SK-N-SH treated with all-trans-retinoic acid at 6 μM for 48 hours (cell line): ENCODE results near the gene RNF175.

Source experiments
- CREB5 ChIP-seq: fragments of 250-450 bp; sonication (Bioruptor Pico); IDR thresholded peaks from 2 replicates; pipeline ENCODE4 v1.5.1; 2020; ENCODE audit warnings: low read depth, mild to moderate bottlenecking, moderate library complexity
- ESRRG ChIP-seq: fragments of 250-450 bp; sonication (Bioruptor Pico); IDR thresholded peaks from 2 replicates; pipeline ENCODE4 v1.6.1; 2021; ENCODE audit warnings: mild to moderate bottlenecking
- OSR1 ChIP-seq: fragments of 250-450 bp; sonication (Bioruptor Pico); IDR thresholded peaks from 2 replicates; pipeline ENCODE4 v1.8.0; 2022; ENCODE audit warnings: moderate library complexity, mild to moderate bottlenecking, inconsistent platforms
- POU6F1 ChIP-seq: fragments of 250-450 bp; sonication (Bioruptor Pico); IDR thresholded peaks from 2 replicates; pipeline ENCODE4 v1.8.0; 2021; ENCODE audit warnings: low read depth, mild to moderate bottlenecking, moderate library complexity, borderline replicate concordance
- RARB ChIP-seq: fragments of 250-450 bp; sonication (Bioruptor Pico); IDR thresholded peaks from 2 replicates; pipeline ENCODE4 v1.8.0; 2021; ENCODE audit warnings: mild to moderate bottlenecking, moderate library complexity
- SNAI2 ChIP-seq: fragments of 250-450 bp; sonication (Bioruptor Pico); IDR thresholded peaks from 2 replicates; pipeline ENCODE4 v1.5.0; 2020; ENCODE audit warnings: mild to moderate bottlenecking, moderate library complexity
- TCF4 ChIP-seq: fragments of 250-450 bp; sonication (Bioruptor Pico); IDR thresholded peaks from 2 replicates; pipeline ENCODE4 v1.8.0; 2021; ENCODE audit warnings: mild to moderate bottlenecking, moderate library complexity, borderline replicate concordance
- TOX ChIP-seq: fragments of 250-450 bp; sonication (Bioruptor Pico); IDR thresholded peaks from 2 replicates; pipeline ENCODE4 v1.8.0; 2021; ENCODE audit warnings: mild to moderate bottlenecking, moderate library complexity, borderline replicate concordance
- TSHZ2 ChIP-seq: fragments of 250-450 bp; sonication (Bioruptor Pico); IDR thresholded peaks from 2 replicates; pipeline ENCODE4 v1.5.0; 2020; ENCODE audit warnings: mild to moderate bottlenecking, moderate library complexity
- ZFP3 ChIP-seq: fragments of 250-450 bp; sonication (Bioruptor Pico); IDR thresholded peaks from 2 replicates; pipeline ENCODE4 v1.5.0; 2020; ENCODE audit warnings: mild to moderate bottlenecking, moderate library complexity
- ZFP30 ChIP-seq: fragments of 450-650 bp; formaldehyde crosslinking; IDR thresholded peaks from 2 replicates; pipeline ENCODE4 v1.5.0; 2022; ENCODE audit warnings: mild to moderate bottlenecking, moderate library complexity
- ZNF565 ChIP-seq: fragments of 450-650 bp; formaldehyde crosslinking; conservative IDR thresholded peaks from 2 replicates; pipeline ENCODE4 v1.5.0; 2020; ENCODE audit warnings: low read depth, mild to moderate bottlenecking, moderate library complexity
- TF ChIP-seq, protein P1 (sequence below): fragments of 250-450 bp; sonication (Bioruptor Pico); IDR thresholded peaks from 2 replicates; pipeline ENCODE4 v1.8.0; 2020; ENCODE audit warnings: mild to moderate bottlenecking, moderate library complexity, borderline replicate concordance
- TF ChIP-seq, protein P2 (sequence below): fragments of 250-450 bp; sonication (Bioruptor Pico); IDR thresholded peaks from 2 replicates; pipeline ENCODE4 v1.5.1; 2021; ENCODE audit warnings: mild to moderate bottlenecking, moderate library complexity

GRCh38 chr4:153748378-153748777 lies 11.4 kb downstream of the RNF175 start:
- TF ChIP-seq CREB5 (CRISPR knock-in tag) (no peak), ZNF565 (no peak), SNAI2 (CRISPR knock-in tag) (no peak), OSR1 (no peak), ZFP3 (CRISPR knock-in tag) (no peak), RARB (CRISPR knock-in tag) (no peak), TCF4 (CRISPR knock-in tag) (no peak), ZFP30 (CRISPR knock-in tag) (no peak), TSHZ2 (no peak), POU6F1 (CRISPR knock-in tag) (no peak), ESRRG (CRISPR knock-in tag) (no peak), TOX (CRISPR knock-in tag) (no peak)
- TF ChIP-seq, protein P1, sequence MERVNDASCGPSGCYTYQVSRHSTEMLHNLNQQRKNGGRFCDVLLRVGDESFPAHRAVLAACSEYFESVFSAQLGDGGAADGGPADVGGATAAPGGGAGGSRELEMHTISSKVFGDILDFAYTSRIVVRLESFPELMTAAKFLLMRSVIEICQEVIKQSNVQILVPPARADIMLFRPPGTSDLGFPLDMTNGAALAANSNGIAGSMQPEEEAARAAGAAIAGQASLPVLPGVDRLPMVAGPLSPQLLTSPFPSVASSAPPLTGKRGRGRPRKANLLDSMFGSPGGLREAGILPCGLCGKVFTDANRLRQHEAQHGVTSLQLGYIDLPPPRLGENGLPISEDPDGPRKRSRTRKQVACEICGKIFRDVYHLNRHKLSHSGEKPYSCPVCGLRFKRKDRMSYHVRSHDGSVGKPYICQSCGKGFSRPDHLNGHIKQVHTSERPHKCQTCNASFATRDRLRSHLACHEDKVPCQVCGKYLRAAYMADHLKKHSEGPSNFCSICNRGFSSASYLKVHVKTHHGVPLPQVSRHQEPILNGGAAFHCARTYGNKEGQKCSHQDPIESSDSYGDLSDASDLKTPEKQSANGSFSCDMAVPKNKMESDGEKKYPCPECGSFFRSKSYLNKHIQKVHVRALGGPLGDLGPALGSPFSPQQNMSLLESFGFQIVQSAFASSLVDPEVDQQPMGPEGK (CRISPR knock-in tag): no peak
- TF ChIP-seq, protein P2, sequence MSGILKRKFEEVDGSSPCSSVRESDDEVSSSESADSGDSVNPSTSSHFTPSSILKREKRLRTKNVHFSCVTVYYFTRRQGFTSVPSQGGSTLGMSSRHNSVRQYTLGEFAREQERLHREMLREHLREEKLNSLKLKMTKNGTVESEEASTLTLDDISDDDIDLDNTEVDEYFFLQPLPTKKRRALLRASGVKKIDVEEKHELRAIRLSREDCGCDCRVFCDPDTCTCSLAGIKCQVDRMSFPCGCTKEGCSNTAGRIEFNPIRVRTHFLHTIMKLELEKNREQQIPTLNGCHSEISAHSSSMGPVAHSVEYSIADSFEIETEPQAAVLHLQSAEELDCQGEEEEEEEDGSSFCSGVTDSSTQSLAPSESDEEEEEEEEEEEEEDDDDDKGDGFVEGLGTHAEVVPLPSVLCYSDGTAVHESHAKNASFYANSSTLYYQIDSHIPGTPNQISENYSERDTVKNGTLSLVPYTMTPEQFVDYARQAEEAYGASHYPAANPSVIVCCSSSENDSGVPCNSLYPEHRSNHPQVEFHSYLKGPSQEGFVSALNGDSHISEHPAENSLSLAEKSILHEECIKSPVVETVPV: no peak
